ENCODE results near the gene MPRIP.

DNA sequence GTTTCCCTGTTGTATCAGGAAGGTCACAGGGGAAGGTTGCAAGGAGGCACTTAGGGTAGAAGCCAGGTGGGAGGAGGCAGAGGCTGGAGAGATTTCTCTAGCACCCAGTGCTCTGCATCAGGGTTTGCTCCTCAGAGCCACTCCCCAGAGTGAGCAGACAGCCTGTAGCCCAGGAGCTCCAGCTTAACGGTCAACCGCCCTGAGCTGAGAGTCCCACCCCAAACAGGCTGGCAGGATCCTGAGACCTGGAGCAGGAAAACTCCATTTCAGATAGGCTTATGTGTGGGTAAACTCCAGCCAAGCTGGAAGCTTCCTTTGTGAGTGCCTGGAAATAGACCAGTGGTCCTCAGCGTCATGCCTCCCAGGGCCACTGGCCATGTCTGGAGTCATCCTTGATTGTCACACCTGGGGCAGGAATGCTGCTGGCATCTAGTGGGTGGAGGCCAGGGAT lies 37.9 kb downstream of the MPRIP start:
- TF ChIP-seq, protein P1, sequence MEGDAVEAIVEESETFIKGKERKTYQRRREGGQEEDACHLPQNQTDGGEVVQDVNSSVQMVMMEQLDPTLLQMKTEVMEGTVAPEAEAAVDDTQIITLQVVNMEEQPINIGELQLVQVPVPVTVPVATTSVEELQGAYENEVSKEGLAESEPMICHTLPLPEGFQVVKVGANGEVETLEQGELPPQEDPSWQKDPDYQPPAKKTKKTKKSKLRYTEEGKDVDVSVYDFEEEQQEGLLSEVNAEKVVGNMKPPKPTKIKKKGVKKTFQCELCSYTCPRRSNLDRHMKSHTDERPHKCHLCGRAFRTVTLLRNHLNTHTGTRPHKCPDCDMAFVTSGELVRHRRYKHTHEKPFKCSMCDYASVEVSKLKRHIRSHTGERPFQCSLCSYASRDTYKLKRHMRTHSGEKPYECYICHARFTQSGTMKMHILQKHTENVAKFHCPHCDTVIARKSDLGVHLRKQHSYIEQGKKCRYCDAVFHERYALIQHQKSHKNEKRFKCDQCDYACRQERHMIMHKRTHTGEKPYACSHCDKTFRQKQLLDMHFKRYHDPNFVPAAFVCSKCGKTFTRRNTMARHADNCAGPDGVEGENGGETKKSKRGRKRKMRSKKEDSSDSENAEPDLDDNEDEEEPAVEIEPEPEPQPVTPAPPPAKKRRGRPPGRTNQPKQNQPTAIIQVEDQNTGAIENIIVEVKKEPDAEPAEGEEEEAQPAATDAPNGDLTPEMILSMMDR (IDR thresholded peaks at IDR 0.05) = no peak
- TF ChIP-seq POLR2AphosphoS5 (IDR thresholded peaks at IDR 0.05) = no peak

Data from sigmoid colon (tissue), 4 donors.